Osteocyte (in vitro differentiated cells): ENCODE measurements around the gene NPY4R2. TPM values are rescaled to one million over a fixed set of nuclear protein-coding genes. Genes with fewer than 3 reads are reported as not detected.
"Not testable (repeated sequence)": the region's sequence is repeated elsewhere in the genome, so short reads cannot be mapped to it uniquely, and the experiment has no call there.

Source experiments
- DNase-seq: peaks from one replicate; pipeline ENCODE4 v3.0.0; 2021; ENCODE audit warnings: mixed read lengths; ENCODE audit not compliant: unreplicated experiment; ENCODE audit errors: extremely low spot score
- H3K27ac Mint-ChIP-seq: one replicate; pipeline ENCODE4 v1.8.0; 2021; ENCODE audit warnings: mild to moderate bottlenecking, mixed read lengths; ENCODE audit not compliant: unreplicated experiment
- H3K27me3 Mint-ChIP-seq: one replicate; pipeline ENCODE4 v1.8.0; 2021; ENCODE audit warnings: mixed read lengths; ENCODE audit not compliant: unreplicated experiment
- H3K36me3 Mint-ChIP-seq: one replicate; pipeline ENCODE4 v1.8.0; 2021; ENCODE audit warnings: mixed read lengths; ENCODE audit not compliant: unreplicated experiment
- H3K4me1 Mint-ChIP-seq: one replicate; pipeline ENCODE4 v1.8.0; 2021; ENCODE audit warnings: mixed read lengths; ENCODE audit not compliant: unreplicated experiment
- H3K4me3 Mint-ChIP-seq: one replicate; pipeline ENCODE4 v1.8.0; 2021; ENCODE audit warnings: mild to moderate bottlenecking, moderate library complexity, mixed read lengths; ENCODE audit not compliant: unreplicated experiment
- H3K9me3 Mint-ChIP-seq: one replicate; pipeline ENCODE4 v1.8.0; 2021; ENCODE audit warnings: mixed read lengths; ENCODE audit not compliant: unreplicated experiment
- total RNA-seq: library from RNA; stranded (reverse); gene quantifications from 2 replicates; pipeline ENCODE4 v1.2.1, GENCODE V29; 2021

Gene NPY4R2
- total RNA-seq, 1 donor from 2014 or later: not detected

- H3K27ac Mint-ChIP-seq, H3K9me3 Mint-ChIP-seq, H3K27me3 Mint-ChIP-seq, DNase-seq, H3K36me3 Mint-ChIP-seq, H3K4me1 Mint-ChIP-seq, H3K4me3 Mint-ChIP-seq: not testable (repeated sequence)
These were observed 18.3 kb downstream of the NPY4R2 start for GRCh38 chr10:47936772-47937228.

GRCh38 chr10:47937634-47938033, 19.2 kb downstream of the NPY4R2 start:
- not testable (repeated sequence) for H3K4me3 Mint-ChIP-seq, H3K27ac Mint-ChIP-seq, DNase-seq, H3K4me1 Mint-ChIP-seq, H3K9me3 Mint-ChIP-seq, H3K36me3 Mint-ChIP-seq, H3K27me3 Mint-ChIP-seq

- H3K27ac Mint-ChIP-seq, H3K4me1 Mint-ChIP-seq: not testable (repeated sequence)
These were observed 22.4 kb downstream of the NPY4R2 start for GRCh38 chr10:47940821-47941220.

DNA sequence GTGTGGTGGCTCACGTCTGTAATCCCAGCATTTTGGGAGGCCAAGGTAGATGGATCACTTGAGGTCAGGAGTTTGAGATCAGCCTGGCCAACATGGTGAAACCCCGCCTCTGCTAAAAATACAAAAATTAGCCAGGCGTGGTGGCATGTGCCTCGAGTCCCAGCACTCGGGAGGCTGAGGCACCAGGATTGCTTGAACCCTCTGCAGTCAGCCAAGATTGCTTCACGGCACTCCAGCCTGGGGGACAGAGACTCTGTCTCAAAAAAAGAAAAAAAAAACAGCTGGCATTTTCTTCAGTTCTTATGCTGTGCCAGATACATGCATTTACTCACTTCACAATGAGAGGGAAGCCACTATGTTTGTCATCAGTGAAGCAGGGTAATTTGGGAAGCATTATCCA, 22.9 kb downstream of the NPY4R2 start:
- H3K9me3 Mint-ChIP-seq, H3K36me3 Mint-ChIP-seq, H3K27me3 Mint-ChIP-seq, DNase-seq, H3K4me1 Mint-ChIP-seq, H3K4me3 Mint-ChIP-seq, H3K27ac Mint-ChIP-seq: not testable (repeated sequence)

More at GRCh38 chr10:47940821-47941220, 22.4 kb downstream of the NPY4R2 start:
- H3K27me3 Mint-ChIP-seq, H3K9me3 Mint-ChIP-seq, H3K36me3 Mint-ChIP-seq, DNase-seq, H3K4me3 Mint-ChIP-seq: not testable (repeated sequence)

DNA sequence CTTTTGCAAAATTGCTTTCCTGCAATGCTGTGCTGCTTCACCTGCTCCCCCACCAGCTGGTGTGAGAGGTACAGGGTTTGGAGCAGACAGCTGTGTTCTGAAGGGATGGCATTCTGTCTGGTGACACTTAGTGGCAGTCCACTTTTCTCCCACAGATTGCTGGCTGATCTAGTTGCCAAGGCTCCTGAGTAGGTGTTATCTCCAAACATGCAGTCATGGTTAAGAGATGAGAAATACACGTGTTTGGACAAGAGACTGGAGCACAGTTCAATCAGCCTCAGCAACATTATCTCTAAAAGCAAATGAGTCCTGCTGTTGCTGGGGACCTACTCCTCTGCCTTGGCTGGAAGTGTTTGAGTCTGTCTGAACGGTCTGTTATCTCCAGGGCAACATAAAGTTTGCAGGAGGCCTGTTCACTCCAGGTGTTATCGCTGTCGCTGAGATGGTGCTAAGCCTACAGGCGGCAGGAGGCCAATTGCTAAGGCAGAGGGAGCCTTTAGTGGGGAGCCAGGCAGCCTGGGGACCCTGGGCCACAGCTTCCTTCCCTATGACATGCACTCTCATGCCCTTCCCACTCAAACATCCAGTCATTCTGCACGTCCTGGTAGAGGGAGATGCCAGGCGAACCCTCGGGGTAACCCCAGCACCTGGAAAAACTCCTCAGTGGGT, 24.0 kb downstream of the NPY4R2 start:
- not testable (repeated sequence) for DNase-seq, H3K4me3 Mint-ChIP-seq, H3K27ac Mint-ChIP-seq, H3K27me3 Mint-ChIP-seq, H3K36me3 Mint-ChIP-seq, H3K9me3 Mint-ChIP-seq, H3K4me1 Mint-ChIP-seq

GRCh38 chr10:47943328-47943727, 24.9 kb downstream of the NPY4R2 start:
- H3K9me3 Mint-ChIP-seq, H3K27ac Mint-ChIP-seq, H3K4me1 Mint-ChIP-seq, H3K4me3 Mint-ChIP-seq, H3K36me3 Mint-ChIP-seq, DNase-seq, H3K27me3 Mint-ChIP-seq: not testable (repeated sequence)

- H3K4me1 Mint-ChIP-seq, H3K27ac Mint-ChIP-seq, H3K9me3 Mint-ChIP-seq, DNase-seq, H3K4me3 Mint-ChIP-seq, H3K36me3 Mint-ChIP-seq, H3K27me3 Mint-ChIP-seq: not testable (repeated sequence)
These were observed 29.0 kb downstream of the NPY4R2 start for GRCh38 chr10:47947424-47947823.

DNA sequence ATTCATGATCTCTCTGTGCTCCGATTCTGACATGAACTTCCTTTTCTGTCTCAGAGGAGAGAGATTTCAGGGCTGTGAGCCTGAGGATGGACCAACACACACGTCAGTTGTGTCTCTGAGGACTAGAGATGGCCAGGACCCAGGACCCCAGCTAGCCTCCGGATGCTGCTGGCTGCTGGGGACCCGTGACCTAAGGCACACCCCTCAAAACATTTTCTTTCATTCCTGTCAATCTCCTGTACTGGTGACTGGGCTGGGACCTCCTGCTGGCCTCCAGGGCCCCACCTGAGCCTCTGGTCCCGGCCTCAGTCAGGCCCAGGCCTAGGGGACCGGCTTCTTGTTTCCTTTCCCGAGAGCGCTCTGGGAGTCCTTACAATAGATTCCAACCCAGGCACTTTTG, 38.7 kb downstream of the NPY4R2 start:
- not testable (repeated sequence) for H3K4me1 Mint-ChIP-seq, H3K36me3 Mint-ChIP-seq, H3K27me3 Mint-ChIP-seq, DNase-seq, H3K4me3 Mint-ChIP-seq, H3K9me3 Mint-ChIP-seq, H3K27ac Mint-ChIP-seq

DNA sequence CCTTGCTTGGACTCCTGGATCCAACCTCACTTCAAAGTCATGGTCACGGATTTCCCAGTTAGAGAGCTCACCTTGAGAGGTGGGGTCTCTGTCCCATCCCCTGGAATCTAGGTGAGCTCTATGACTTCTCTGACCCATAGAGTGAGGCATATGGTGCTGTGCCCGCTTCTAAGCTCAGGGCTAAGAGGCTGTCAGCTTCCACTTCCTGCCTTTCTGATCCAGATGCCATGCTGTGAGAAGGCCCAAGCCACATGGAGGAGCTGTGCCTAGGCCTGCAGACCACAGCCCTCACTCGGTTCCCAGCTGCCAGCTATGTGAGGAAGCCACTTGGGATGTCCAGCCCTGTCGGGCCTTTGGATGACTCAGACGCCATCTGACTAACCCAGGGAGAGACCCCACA, 41.2 kb downstream of the NPY4R2 start:
- DNase-seq, H3K27me3 Mint-ChIP-seq, H3K9me3 Mint-ChIP-seq, H3K27ac Mint-ChIP-seq, H3K36me3 Mint-ChIP-seq, H3K4me3 Mint-ChIP-seq, H3K4me1 Mint-ChIP-seq: not testable (repeated sequence)

DNA sequence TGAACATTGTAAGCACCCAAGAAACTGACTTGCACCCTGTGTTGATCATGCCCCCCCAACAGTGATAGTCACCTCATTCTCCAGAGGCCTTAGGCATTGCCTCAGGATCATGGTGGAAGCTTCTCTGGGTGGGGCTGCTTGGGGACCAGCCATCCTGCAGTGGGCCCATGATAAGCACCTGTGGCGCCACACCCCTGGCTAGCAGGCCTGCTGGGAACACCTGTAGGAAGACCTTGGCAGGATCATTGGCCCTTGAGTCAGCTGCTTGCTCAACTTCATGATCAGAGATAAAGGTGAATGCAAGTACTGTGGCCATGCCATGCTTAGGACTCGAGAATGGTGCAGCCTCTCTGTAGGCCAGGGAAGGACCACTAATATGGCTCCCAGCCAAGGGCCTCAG, 42.2 kb downstream of the NPY4R2 start:
- H3K4me1 Mint-ChIP-seq, H3K4me3 Mint-ChIP-seq, H3K27ac Mint-ChIP-seq, H3K27me3 Mint-ChIP-seq, H3K9me3 Mint-ChIP-seq, DNase-seq, H3K36me3 Mint-ChIP-seq: not testable (repeated sequence)

GRCh38 chr10:47962785-47963184, 44.3 kb downstream of the NPY4R2 start:
- not testable (repeated sequence) for H3K4me1 Mint-ChIP-seq, H3K27me3 Mint-ChIP-seq, DNase-seq, H3K36me3 Mint-ChIP-seq, H3K27ac Mint-ChIP-seq, H3K9me3 Mint-ChIP-seq, H3K4me3 Mint-ChIP-seq

DNA sequence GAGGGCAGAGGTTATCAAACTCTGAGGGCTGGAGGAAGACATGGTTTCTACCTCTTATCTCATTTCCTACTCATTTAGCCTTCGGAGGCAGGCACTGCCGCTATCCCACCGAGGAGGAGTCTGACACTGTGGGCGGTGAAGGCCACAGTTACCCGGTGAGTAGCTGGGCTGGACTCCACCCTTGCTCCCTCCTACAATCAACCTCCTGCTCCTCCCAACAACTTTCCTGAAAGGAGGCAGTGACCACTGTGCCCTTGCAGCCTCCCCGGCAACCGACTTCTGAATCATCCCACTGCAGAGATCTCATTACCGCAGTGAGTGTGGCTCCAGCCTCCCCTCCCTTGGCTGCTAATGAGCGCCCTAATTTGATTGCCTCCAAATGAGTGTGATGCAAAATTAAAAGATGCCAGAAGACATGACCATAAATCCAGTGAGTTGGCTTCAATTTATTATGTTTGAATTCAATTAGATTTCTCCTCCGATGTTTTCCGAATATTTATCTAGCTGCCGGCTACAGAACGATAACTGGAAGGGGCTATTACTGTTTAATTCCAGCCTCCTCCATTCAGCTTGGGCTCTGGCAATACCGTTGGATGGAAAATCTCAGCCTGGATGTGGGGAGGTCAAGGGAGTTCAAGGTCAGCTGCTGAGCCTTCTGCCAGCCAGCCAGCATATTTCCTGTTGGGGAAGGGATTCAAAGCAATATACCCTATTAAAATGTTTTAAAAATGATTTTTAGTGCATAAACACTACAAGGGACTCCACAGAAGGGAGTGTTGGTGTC, 46.0 kb downstream of the NPY4R2 start:
- H3K4me1 Mint-ChIP-seq, DNase-seq, H3K9me3 Mint-ChIP-seq, H3K27ac Mint-ChIP-seq, H3K36me3 Mint-ChIP-seq, H3K4me3 Mint-ChIP-seq, H3K27me3 Mint-ChIP-seq: not testable (repeated sequence)
